Spleen (tissue), 11 donors: Measurements from ENCODE around the gene WDR47. TPM values are rescaled to one million over a fixed set of nuclear protein-coding genes. Genes with fewer than 3 reads are reported as not detected.
"Not testable (repeated sequence)": the region's sequence is repeated elsewhere in the genome, so short reads cannot be mapped to it uniquely, and the experiment has no call there.

ENCODE experiments used
- DNase-seq: peaks from one replicate; pipeline ENCODE4 v3.0.0-alpha.2; 2020
- H3K27ac ChIP-seq, 8 donors: fragments of 200-600 bp; sonication (generic) in 7 of 8; 1 replicate in 4 of 8; 2 replicates in 4 of 8; pipeline versions ENCODE4 v1.5.0 to v1.8.0; 2016 to 2021; ENCODE audit warnings: inconsistent platforms in 4 of 8, mild to moderate bottlenecking in 4 of 8, moderate library complexity in 1 of 8
- H3K27me3 ChIP-seq, 7 donors: fragments of 200-600 bp; sonication (generic) in 6 of 7; replicated peaks in 1 of 7; 1 replicate in 4 of 7; 2 replicates in 3 of 7; pipeline versions ENCODE4 v1.5.0 to v1.8.0; 2016 to 2021; ENCODE audit warnings: inconsistent platforms in 3 of 7, mild to moderate bottlenecking in 1 of 7
- H3K36me3 ChIP-seq, 6 donors: fragments of 200-600 bp; sonication (generic) in 5 of 6; 1 replicate in 4 of 6; 2 replicates in 2 of 6; pipeline versions ENCODE4 v1.5.0 to v1.8.0; 2016 to 2021; ENCODE audit warnings: inconsistent platforms in 2 of 6
- H3K4me1 ChIP-seq, 6 donors: fragments of 200-600 bp; sonication (generic) in 5 of 6; 1 replicate in 3 of 6; 2 replicates in 3 of 6; pipeline versions ENCODE4 v1.5.0 to v1.8.0; 2016 to 2021; ENCODE audit warnings: inconsistent platforms in 3 of 6
- H3K4me3 ChIP-seq, 8 donors: fragments of 200-600 bp; sonication (generic) in 7 of 8; 1 replicate in 4 of 8; 2 replicates in 4 of 8; pipeline versions ENCODE4 v1.5.0 to v1.8.0; 2016 to 2021; ENCODE audit warnings: inconsistent platforms in 4 of 8, mild to moderate bottlenecking in 4 of 8, moderate library complexity in 2 of 8
- H3K9me3 ChIP-seq, 8 donors: fragments of 200-600 bp; sonication (generic) in 7 of 8; 1 replicate in 4 of 8; 2 replicates in 4 of 8; pipeline versions ENCODE4 v1.5.0 to v1.8.0; 2016 to 2021; ENCODE audit warnings: inconsistent platforms in 4 of 8
- POLR2A ChIP-seq, 3 donors: fragments of 450-650 bp; IDR thresholded peaks; one replicate each; pipeline ENCODE4 v1.5.1; 2017; ENCODE audit warnings: antibody characterized with exemption in 3 of 3, mild to moderate bottlenecking in 1 of 3
- POLR2AphosphoS5 ChIP-seq, 3 donors: sonication (generic); formaldehyde crosslinking; IDR thresholded peaks; one replicate each; pipeline ENCODE4 v1.5.1; 2017; ENCODE audit warnings: antibody characterized with exemption in 3 of 3
- WGBS, 5 donors: extraction: QIAGEN DNeasy Blood & Tissue Kit in 3 of 5; methylation state at CpG; one replicate each; pipeline versions ENCODE4 v1.1.5 to v1.1.7; 2013 to 2018; 5-methylcytosine and 5-hydroxymethylcytosine counted together
- intact Hi-C: fragments of 100-400 bp; cut with DNase I; formaldehyde crosslinking; loops from one replicate; pipeline ENCODE4 v1.15.0; 2023; ENCODE audit warnings: low total_unique reads
- polyA plus RNA-seq, 3 donors: library from polyadenylated mRNA; stranded (reverse); fragments of 200-250 nt; gene quantifications; one replicate each; pipeline ENCODE4 v1.2.1, GENCODE V29; 2013
- total RNA-seq, 7 donors: library from RNA; depleted of rRNA in 3 of 7; stranded (reverse); fragments of >200 nt in 3 of 7; fragmentation: NEBNext Ultra II Directional in 4 of 7; extraction: Animal tissue kit (Norgen Biotek cat#: 25700) in 4 of 7; gene quantifications; one replicate each; pipeline versions ENCODE4 v1.1.0 to v1.2.1, GENCODE V29; 2016 to 2021
- TF ChIP-seq, protein P1 (sequence below), 11 experiments: fragments of 200-600 bp in 7 of 11; fragments of 450-650 bp in 4 of 11; sonication (generic) in 4 of 11; IDR thresholded peaks in 8 of 11; conservative IDR thresholded peaks in 3 of 11; 1 replicate in 7 of 11; 2 replicates in 4 of 11; pipeline versions ENCODE4 v1.4.0 to v1.8.0; 2016 to 2021; ENCODE audit warnings: antibody characterized with exemption in 11 of 11, inconsistent platforms in 4 of 11, mild to moderate bottlenecking in 1 of 11
- donor health status: healthy with polysubstance abuse.
- donor health status: DM: no; HTN: no; CAD: no; lungs with moderate emphysema.
- donor health status: DM: no; HTN: no; CAD: no.
- donor health status: Bipolar disorder and iron deficiency.
- donor health status: healthy.
- donor health status: DM: no; HTN: no; CAD: no.
- donor health status: DM: yes; HTN: yes; CAD: no.

WDR47 gene
- total and polyA plus RNA-seq, 10 donors: 1.9 to 20.1 (median 13.1) TPM

DNA sequence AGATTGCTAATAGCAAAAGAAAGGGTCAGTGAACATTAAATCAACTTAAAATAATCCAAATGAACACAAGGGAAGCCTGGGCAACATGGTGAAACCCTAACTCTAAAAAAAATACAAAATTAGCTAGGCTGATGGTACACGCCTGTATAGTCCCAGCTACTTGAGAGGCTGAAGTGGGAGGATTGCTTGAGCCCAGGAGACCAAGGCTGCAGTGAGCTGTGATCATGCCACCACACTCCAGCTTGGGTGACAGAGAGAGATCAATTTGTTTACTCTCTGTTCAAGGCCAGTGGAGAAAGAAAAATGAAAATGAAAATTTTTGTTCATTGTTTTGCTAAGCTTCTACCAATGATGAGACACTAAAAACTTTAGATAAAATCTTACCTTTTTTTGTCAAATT, 24.8 kb downstream of the WDR47 start:
- Histone ChIP-seq H3K4me1 (no peaks in the 10 kb centered on the region), H3K27me3 (no peaks in the 10 kb centered on the region), H3K27ac (no peak overlapping the region), H3K9me3 (peaks cover 5 to 19% (median 14%) of the 10 kb centered on the region in 8 donors), H3K36me3 (peaks cover 2 to 78% (median 28%) of the 10 kb centered on the region in 6 donors), H3K4me3 (no peak overlapping the region)
- TF ChIP-seq, protein P1, sequence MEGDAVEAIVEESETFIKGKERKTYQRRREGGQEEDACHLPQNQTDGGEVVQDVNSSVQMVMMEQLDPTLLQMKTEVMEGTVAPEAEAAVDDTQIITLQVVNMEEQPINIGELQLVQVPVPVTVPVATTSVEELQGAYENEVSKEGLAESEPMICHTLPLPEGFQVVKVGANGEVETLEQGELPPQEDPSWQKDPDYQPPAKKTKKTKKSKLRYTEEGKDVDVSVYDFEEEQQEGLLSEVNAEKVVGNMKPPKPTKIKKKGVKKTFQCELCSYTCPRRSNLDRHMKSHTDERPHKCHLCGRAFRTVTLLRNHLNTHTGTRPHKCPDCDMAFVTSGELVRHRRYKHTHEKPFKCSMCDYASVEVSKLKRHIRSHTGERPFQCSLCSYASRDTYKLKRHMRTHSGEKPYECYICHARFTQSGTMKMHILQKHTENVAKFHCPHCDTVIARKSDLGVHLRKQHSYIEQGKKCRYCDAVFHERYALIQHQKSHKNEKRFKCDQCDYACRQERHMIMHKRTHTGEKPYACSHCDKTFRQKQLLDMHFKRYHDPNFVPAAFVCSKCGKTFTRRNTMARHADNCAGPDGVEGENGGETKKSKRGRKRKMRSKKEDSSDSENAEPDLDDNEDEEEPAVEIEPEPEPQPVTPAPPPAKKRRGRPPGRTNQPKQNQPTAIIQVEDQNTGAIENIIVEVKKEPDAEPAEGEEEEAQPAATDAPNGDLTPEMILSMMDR (IDR thresholded peaks at IDR 0.05 in 8 of 11, conservative IDR thresholded peaks at IDR 0.05 in 3 of 11): no peak
- TF ChIP-seq POLR2A (IDR thresholded peaks at IDR 0.05): no peak
- no peak for TF ChIP-seq POLR2AphosphoS5 (IDR thresholded peaks at IDR 0.05)
- 93 to 100% (median 100%) methylated on average over 1 of the region's 1 CpG for WGBS, 5 donors
- intact Hi-C loops: no loop called here
- DNase-seq: no peak

- TF ChIP-seq, protein P1 (IDR thresholded peaks at IDR 0.05 in 8 of 11, conservative IDR thresholded peaks at IDR 0.05 in 3 of 11): no peak
- TF ChIP-seq POLR2AphosphoS5 (IDR thresholded peaks at IDR 0.05) (no peak), POLR2A (IDR thresholded peaks at IDR 0.05) (no peak)
- no peak for DNase-seq
- WGBS, 5 donors: 93 to 98% (median 94%) methylated on average over 7 of the region's 7 CpGs
- H3K27ac ChIP-seq: no peak overlapping the region
- no peaks in the 10 kb centered on the region for H3K4me1 ChIP-seq
- H3K9me3 ChIP-seq: peaks cover 0 to 4% (median under 1%) of the 10 kb centered on the region in 8 donors
- intact Hi-C loops: no loop called here
- H3K36me3 ChIP-seq: peaks cover 0 to 94% (median 30%) of the 10 kb centered on the region in 6 donors
- no peaks in the 10 kb centered on the region for H3K27me3 ChIP-seq
- no peak overlapping the region for H3K4me3 ChIP-seq
Observed at GRCh38 chr1:109011335-109011734, 30.6 kb downstream of the WDR47 start.

- H3K27me3 ChIP-seq, H3K27ac ChIP-seq, DNase-seq, H3K4me1 ChIP-seq, intact Hi-C loops, H3K4me3 ChIP-seq: not testable (repeated sequence)
- Histone ChIP-seq H3K9me3 (peaks cover 0 to 18% (median 14%) of the 10 kb centered on the region in 8 donors), H3K36me3 (peaks cover 5 to 93% (median 46%) of the 10 kb centered on the region in 6 donors)
- 77 to 91% (median 89%) methylated on average over 3 of the region's 3 CpGs for WGBS, 5 donors
Observed at GRCh38 chr1:108996622-108997021, 45.3 kb downstream of the WDR47 start.

GRCh38 chr1:108983114-108983513, 58.8 kb downstream of the WDR47 start:
- intact Hi-C loops: no loop called here
- DNase-seq: no peak
- Histone ChIP-seq H3K4me3 (no peak overlapping the region), H3K27ac (no peak overlapping the region), H3K27me3 (no peaks in the 10 kb centered on the region), H3K4me1 (no peaks in the 10 kb centered on the region), H3K9me3 (no peaks in the 10 kb centered on the region), H3K36me3 (peaks cover 0 to 90% (median 18%) of the 10 kb centered on the region in 6 donors)
- no peak for TF ChIP-seq POLR2AphosphoS5 (IDR thresholded peaks at IDR 0.05)
- TF ChIP-seq, protein P1 (IDR thresholded peaks at IDR 0.05 in 8 of 11, conservative IDR thresholded peaks at IDR 0.05 in 3 of 11): no peak
- no peak for TF ChIP-seq POLR2A (IDR thresholded peaks at IDR 0.05)
- 91 to 95% (median 93%) methylated on average over 4 of the region's 4 CpGs for WGBS, 5 donors

- Histone ChIP-seq H3K27me3 (no peaks in the 10 kb centered on the region), H3K9me3 (no peaks in the 10 kb centered on the region), H3K4me3 (no peak overlapping the region), H3K4me1 (no peaks in the 10 kb centered on the region), H3K27ac (no peak overlapping the region), H3K36me3 (peaks cover 0 to 97% (median 27%) of the 10 kb centered on the region in 6 donors)
- DNase-seq: no peak
- TF ChIP-seq POLR2A (IDR thresholded peaks at IDR 0.05) (no peak), POLR2AphosphoS5 (IDR thresholded peaks at IDR 0.05) (no peak)
- TF ChIP-seq, protein P1 (IDR thresholded peaks at IDR 0.05 in 8 of 11, conservative IDR thresholded peaks at IDR 0.05 in 3 of 11): no peak
- intact Hi-C loops: no loop called here
- 89 to 96% (median 92%) methylated on average over 4 of the region's 4 CpGs for WGBS, 5 donors
Observed at GRCh38 chr1:108976658-108977057, 65.2 kb downstream of the WDR47 start.
